ENCODE measurements around the gene AFAP1. TPM values are rescaled to one million over a fixed set of nuclear protein-coding genes. Genes with fewer than 3 reads are reported as not detected.

Gene AFAP1
- total RNA-seq, 1 experiment from 2014 or later = 23.6 TPM

GRCh38 chr4:7760228-7760627 is 179.4 kb downstream of the AFAP1 start (continued):
- TF ChIP-seq ZSCAN18 (CRISPR knock-in tag; IDR thresholded peaks at IDR 0.05) (no peak), USF1 (CRISPR knock-in tag; IDR thresholded peaks at IDR 0.05) (no peak), NFE2L1 (CRISPR knock-in tag; IDR thresholded peaks at IDR 0.05) (no peak), IRF1 (CRISPR knock-in tag; IDR thresholded peaks at IDR 0.05) (no peak), ZNF416 (CRISPR knock-in tag; IDR thresholded peaks at IDR 0.05) (no peak)

GRCh38 chr4:7759635-7760034 is 180.0 kb downstream of the AFAP1 start:
- H3K36me3 Mint-ChIP-seq = no peaks in the 10 kb centered on the region
- POLR2A ChIA-PET = no interaction called here
- no peaks in the 10 kb centered on the region for H3K4me1 Mint-ChIP-seq
- H3K27me3 Mint-ChIP-seq (ENCODE audit: low read depth) = no peaks in the 10 kb centered on the region
- no peak overlapping the region for H3K27ac Mint-ChIP-seq
- ATAC-seq (no peak), DNase-seq (ENCODE audit: low spot score) (no peak)
- H3K4me3 Mint-ChIP-seq = no peak overlapping the region
- no peak for TF ChIP-seq SMAD3 (CRISPR knock-in tag; IDR thresholded peaks at IDR 0.05; ENCODE audit: borderline replicate concordance)
- TF ChIP-seq GRHL2 (CRISPR knock-in tag; IDR thresholded peaks at IDR 0.05; ENCODE audit: insufficient replicate concordance, severe bottlenecking) = no peak
- CTCF ChIA-PET = no interaction called here
- no peaks in the 10 kb centered on the region for H3K9me3 Mint-ChIP-seq

- no peaks in the 10 kb centered on the region for H3K9me3 Mint-ChIP-seq
- TF ChIP-seq STAT6 (CRISPR knock-in tag; conservative IDR thresholded peaks at IDR 0.05; ENCODE audit: low read depth) (no peak), ATF1 (CRISPR knock-in tag; IDR thresholded peaks at IDR 0.05) (no peak), E2F5 (CRISPR knock-in tag; IDR thresholded peaks at IDR 0.05) (no peak), IRF2 (CRISPR knock-in tag; IDR thresholded peaks at IDR 0.05; ENCODE audit: borderline replicate concordance, low read depth) (no peak), HMGA2 (CRISPR knock-in tag; IDR thresholded peaks at IDR 0.05) (no peak), SOX15 (CRISPR knock-in tag; IDR thresholded peaks at IDR 0.05) (no peak), ZMAT4 (CRISPR knock-in tag; IDR thresholded peaks at IDR 0.05) (no peak), RORB (CRISPR knock-in tag; IDR thresholded peaks at IDR 0.05) (no peak), MYBL2 (CRISPR knock-in tag; IDR thresholded peaks at IDR 0.05) (no peak)
- no peak for DNase-seq (ENCODE audit: low spot score)
- ATAC-seq = no peak
- H3K27me3 Mint-ChIP-seq (ENCODE audit: low read depth) = no peaks in the 10 kb centered on the region
- H3K27ac Mint-ChIP-seq = no peak overlapping the region
- H3K4me1 Mint-ChIP-seq = no peaks in the 10 kb centered on the region
- ChIA-PET POLR2A (no interaction called here), CTCF (interaction anchor here (1.6 kb wide), 1 partner anchor 45 kb away, joined by 3 read pairs; no protein-coding TSS in a partner anchor)
- no peak overlapping the region for H3K4me3 Mint-ChIP-seq
- H3K36me3 Mint-ChIP-seq = no peaks in the 10 kb centered on the region
These were observed 180.4 kb downstream of the AFAP1 start for GRCh38 chr4:7759216-7759615.
